ENCODE results near the gene PCID2.

Gene PCID2

GRCh38 chr13:113129921-113130750, 78.3 kb downstream of the PCID2 start:
- DNase-seq (ENCODE audit: low read depth in 2 of 2, low spot score in 1 of 2), result no peak

- DNase-seq (ENCODE audit: low read depth in 2 of 2, low spot score in 1 of 2), result no peak
Observed at GRCh38 chr13:113129480-113129879, 79.0 kb downstream of the PCID2 start.

All from stimulated activated CD8-positive, alpha-beta memory T cell treated with anti-CD3 and anti-CD28 coated beads, Interleukin-4, amount 100 ng/mL, for 4 hours (primary cell).